Iris pigment epithelial cell (primary cell): ENCODE measurements around the gene BEAN1.
"Not testable (repeated sequence)": the region's sequence is repeated elsewhere in the genome, so short reads cannot be mapped to it uniquely, and the experiment has no call there.

Experiments used
- DNase-seq: peaks from one replicate; pipeline ENCODE4 v3.0.0-alpha.2; 2011; ENCODE audit warnings: low read depth

BEAN1 gene

GRCh38 chr16:66441586-66442375, 14.7 kb downstream of the BEAN1 start:
- DNase-seq: peak; percentile 60

GRCh38 chr16:66442502-66443268, 15.6 kb downstream of the BEAN1 start:
- DNase-seq: no peak

GRCh38 chr16:66443269-66443652, 16.2 kb downstream of the BEAN1 start:
- no peak for DNase-seq

DNA sequence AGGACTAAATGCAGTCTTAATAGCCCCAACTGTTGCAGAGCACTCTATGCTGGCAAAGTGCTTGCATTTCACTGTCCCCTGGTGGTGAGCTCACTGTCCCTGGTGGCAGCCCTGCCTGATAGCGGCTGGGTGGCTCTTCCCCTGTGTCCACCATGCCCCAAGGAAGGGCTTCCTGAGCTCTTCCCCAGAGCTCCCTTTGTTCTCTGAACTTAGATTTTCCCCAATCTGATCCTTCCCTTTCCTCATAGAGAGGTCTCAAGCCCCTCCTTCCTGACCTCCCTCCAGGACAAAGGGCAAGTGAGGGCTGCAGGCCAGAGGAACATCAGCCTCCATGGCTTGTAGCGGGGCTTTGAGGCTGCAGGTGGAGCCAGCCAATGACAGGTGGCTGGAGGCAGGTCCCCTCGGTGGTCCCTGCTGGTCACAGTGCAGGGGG, 17.0 kb downstream of the BEAN1 start:
- no peak for DNase-seq

DNA sequence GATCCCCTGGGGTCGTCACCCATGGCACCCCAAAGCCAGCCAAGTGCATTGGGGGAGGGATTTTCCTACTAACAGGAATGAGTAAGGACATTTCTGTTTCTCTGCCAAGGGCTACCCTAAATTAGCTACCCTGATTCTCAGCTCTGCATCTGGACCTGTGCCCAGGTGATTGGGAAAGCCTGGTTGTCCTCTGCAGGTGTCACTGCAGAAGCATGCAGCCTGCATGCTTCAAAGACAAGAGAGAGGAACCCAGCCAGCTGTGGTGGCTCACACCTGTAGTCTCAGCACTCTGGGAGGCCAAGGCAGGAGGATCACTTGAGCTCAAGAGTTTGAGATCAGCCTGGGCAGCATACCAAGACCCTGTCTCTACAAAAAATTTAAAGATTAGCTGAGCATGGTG, 19.6 kb downstream of the BEAN1 start:
- DNase-seq: no peak

GRCh38 chr16:66447491-66447890, 20.4 kb downstream of the BEAN1 start:
- DNase-seq: no peak

DNA sequence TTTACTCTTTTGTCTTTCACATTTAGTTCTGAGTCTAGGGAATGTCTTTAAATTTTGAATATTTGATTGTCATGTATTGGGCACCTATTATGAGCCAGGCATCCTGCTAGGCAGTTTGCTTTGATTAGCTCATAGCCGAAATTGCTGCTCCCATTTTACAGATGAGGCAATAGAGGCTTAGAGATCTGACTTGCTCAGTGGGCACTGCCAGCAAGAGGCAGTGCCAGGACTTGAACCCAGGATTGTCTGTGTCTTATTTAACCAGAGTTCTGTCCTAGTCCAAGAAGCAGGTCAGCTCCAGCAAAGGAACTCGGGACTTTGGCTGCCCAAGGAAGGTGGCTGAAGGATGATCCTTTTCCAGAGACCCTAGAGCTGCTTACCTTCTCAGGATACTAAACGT, 24.5 kb downstream of the BEAN1 start:
- no peak for DNase-seq

DNA sequence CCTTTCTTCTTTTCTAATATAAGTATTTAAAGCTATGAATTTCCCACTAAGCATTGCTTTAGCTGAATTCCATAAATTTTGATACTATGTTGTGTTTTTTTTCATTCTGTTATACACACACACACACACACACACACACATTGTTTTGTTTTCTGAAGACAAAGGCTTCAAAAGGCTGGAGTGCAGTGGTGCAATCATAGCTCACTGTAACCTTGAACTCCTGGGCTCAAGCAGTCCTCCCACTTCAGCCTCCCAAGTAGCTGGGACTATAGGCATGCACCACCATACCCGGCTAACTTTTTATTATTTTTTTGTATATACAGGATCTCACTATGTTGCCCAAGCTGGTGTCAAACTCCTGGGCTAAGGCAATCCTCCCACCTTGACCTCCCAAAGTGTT, 26.1 kb downstream of the BEAN1 start:
- not testable (repeated sequence) for DNase-seq

- DNase-seq: no peak
Measured at GRCh38 chr16:66454751-66455150, 27.7 kb downstream of the BEAN1 start.

DNA sequence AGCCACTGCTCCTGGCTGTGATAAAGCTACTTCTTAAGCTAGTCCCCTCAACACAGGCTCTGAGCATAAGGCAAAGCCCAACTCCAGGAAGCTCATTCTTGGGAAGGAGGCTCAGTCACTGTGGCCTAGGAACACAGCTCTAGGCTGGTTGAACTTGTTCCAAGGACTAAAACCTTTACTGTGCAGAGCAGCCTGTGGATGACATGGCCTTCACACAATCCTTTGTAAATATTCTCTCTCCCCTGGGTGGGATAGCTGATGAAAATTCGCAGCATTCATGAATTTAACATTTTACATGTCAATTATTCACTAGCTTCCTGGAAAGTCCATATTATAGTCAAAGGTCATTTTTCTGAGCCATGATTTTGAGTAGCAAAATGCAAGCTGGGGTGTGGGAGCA, 28.9 kb downstream of the BEAN1 start:
- DNase-seq: no peak

DNA sequence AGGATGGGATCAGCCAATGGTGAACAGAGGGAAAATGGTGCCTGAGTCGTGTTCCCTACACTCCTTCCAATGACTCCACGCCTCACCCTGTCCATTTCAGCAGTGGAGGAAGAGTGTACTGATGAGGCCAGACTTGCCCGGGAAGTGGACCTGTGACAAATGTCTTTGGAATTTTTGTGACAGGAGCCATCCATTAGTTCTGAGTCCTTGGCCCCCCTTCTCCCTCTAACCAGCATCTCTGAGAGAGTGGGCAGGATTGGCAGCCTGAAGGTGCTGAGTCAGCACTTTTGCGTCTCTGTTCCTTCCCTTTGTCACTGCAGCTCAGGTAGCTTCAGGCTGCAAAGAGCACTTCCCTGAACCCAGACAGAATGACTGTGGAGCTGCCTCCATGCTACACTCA, 30.8 kb downstream of the BEAN1 start:
- DNase-seq: no peak

DNA sequence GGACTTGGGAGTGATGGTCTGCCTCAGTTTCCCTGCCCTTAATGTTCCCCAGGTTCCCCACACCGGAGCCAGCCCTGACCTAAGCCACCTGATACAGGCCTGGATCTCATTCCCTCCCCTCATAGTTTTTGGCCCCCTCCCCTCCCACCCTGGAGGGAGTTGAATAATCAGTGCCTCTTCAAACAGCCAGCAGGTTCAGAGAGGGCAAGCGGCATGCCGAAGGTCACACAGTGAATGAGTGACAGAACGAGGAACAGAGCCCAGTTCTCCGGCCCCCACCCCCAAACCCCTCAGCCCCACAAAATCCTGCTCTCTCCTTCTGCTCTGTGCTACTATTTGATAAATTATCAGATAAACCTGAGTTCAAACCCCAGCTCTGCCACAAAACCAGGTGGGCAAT, 31.2 kb downstream of the BEAN1 start:
- DNase-seq: no peak

DNA sequence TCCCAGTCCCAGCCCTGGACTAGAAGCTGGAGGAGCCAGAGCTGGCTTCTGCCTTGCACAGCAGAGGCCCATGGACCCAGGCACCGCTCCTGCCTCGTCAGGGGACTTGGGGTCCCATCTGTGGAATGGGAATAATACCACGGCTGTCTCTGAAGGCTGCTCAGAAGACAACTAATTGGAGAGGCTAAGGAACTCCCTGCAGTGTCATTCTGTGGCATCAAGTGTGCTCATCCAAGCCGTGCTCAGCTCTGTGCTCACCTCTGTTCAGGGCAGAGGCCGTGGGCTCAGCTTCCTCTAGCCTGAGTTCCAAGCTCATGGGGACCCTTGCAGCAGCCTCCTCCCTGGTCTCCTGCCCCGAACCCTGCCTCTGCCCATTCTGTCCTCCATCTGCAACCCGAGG, 31.8 kb downstream of the BEAN1 start:
- DNase-seq: no peak

- DNase-seq: peak; percentile 9
Measured at GRCh38 chr16:66459878-66460277, 32.8 kb downstream of the BEAN1 start.

DNA sequence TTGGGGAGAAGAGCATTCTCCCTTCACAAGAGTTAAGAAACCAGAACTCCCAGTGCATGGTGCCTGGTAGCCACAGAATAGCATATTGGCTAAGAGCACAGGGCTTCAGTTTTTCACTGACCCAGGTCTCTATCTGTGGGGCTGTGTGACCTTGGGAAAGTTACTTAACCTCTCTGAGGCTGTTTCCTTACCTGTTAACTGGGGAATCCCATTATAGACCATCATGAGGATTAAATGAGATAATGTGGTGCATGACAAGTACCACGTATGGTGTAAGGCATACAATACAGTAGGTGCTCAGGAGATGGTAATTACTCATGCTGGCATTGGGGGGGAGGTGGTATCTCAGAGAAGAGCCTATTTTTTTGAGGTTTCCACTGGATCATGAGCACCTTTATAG, 33.6 kb downstream of the BEAN1 start:
- no peak for DNase-seq

- DNase-seq: peak; percentile 27
Measured at GRCh38 chr16:66462912-66463311, 35.8 kb downstream of the BEAN1 start.

GRCh38 chr16:66465946-66466345, 38.9 kb downstream of the BEAN1 start:
- not testable (repeated sequence) for DNase-seq

DNA sequence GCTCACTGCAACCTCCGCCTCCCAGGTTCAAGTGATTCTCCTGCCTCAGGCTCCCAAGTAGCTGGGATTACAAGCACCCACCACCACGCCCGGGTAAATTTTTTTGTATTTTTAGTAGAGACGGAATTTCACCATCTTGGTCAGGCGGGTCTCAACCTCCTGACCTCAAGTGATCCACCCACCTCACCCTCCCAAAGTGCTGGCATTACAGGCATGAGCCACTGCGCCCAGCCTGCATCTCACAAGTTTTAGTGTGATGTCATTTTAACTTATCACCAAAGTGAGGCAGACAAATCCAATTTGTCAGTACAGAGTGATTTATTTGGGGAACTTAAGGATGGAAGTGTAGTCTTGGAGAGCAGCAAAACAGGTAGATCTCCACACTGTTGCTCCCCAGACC, 39.5 kb downstream of the BEAN1 start:
- DNase-seq: not testable (repeated sequence)

DNA sequence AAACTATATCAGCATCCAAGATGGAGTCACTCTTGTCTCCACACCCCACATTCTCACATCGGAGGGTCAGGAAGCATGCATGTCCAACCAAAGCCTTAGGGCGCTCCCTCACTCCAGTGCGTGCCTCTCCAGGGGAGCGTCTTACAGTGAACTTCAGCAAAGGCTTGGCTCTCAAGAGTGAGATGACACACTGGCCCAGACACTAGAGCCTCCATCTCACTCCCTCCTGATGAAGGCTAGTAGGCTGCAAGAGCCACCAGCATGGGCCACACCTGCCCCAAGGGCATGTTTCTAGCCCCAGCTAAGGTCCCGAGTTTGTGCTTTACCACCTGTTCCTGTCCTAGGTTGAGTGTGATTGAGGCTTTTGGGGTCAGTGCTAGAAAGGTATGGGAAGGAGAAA, 40.5 kb downstream of the BEAN1 start:
- DNase-seq: no peak

GRCh38 chr16:66468321-66468965, 41.3 kb downstream of the BEAN1 start:
- DNase-seq: no peak

DNA sequence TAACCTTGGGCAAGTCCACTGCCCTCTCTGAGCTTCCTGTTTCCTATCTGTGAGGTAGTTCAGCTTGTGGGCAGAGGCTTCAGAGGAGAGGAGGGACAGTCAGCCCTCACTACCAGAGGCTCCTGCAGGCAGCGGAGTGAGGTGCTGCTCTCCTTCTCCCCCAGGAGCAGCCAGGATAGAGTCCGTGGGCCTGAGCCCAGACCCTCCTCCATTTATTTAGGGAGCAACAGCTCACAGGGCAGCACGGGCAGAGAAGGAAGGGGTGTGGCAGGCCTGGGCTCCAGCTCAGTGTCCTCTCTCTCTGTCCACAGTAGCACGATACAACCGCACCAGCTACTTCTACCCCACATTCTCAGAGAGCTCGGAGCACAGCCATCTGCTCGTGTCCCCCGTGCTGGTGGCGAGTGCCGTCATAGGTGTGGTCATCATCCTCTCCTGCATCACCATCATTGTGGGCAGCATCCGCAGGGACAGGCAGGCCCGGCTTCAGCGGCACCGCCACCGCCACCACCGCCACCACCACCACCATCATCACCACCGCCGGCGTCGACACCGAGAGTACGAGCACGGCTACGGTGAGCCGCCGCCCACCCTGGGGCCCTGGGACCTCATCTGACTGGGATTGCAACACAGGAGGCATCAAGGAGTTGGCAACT, 42.3 kb downstream of the BEAN1 start:
- DNase-seq: no peak

DNA sequence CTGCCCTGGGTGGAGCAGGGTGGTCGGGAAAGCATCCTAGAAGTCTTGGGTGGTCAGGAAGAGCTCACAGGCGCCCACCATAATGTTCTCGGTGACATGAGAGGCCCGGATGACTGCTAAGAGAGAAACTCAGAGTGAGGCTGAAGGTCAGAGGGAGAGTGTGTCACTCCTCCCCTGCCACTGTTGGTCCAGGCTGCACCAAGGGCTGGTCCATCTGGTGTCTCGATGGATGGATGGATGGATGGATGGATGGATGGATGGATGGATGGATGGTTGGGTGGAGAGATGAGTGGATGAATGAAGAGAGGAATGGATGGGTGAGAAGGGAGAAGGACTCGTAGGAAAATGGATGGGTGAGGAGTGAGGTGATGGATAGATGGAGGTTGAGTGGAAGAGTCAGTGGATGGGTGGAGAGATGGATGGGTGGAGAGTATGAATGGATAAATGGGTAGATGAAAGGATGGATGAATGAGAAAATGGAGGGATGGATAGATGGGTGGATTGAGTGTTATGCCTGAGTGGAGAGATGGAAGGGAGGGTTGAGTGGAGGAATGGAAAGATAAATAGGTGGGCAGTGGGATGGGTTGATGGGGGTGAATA, 43.0 kb downstream of the BEAN1 start:
- no peak for DNase-seq
